Body of pancreas (tissue), 4 donors: Measurements from ENCODE around the gene LSMEM2.

ENCODE experiments used
- CTCF ChIP-seq, 7 experiments: fragments of 450-650 bp in 4 of 7; fragments of 200-600 bp in 3 of 7; sonication (generic) in 3 of 7; IDR thresholded peaks; one replicate each; pipeline ENCODE4 v1.5.1; 2016 to 2019; ENCODE audit warnings: antibody characterized with exemption in 7 of 7
- POLR2A ChIP-seq, 3 donors: fragments of 450-650 bp; IDR thresholded peaks; one replicate each; pipeline ENCODE4 v1.6.1; 2016; ENCODE audit warnings: antibody characterized with exemption in 3 of 3, mild to moderate bottlenecking in 2 of 3

- TF ChIP-seq CTCF (IDR thresholded peaks at IDR 0.05) (no peak), POLR2A (IDR thresholded peaks at IDR 0.05) (no peak)
These were observed 33.6 kb upstream of the LSMEM2 start for GRCh38 chr3:50245251-50245745.
